ENCODE data around the gene CHRM3. TPM values are rescaled to one million over a fixed set of nuclear protein-coding genes. Genes with fewer than 3 reads are reported as not detected.

The CHRM3 gene
- total and polyA plus RNA-seq, 3 donors from 2014 or later, result 6.5 to 11.5 (median 7.5) TPM

DNA sequence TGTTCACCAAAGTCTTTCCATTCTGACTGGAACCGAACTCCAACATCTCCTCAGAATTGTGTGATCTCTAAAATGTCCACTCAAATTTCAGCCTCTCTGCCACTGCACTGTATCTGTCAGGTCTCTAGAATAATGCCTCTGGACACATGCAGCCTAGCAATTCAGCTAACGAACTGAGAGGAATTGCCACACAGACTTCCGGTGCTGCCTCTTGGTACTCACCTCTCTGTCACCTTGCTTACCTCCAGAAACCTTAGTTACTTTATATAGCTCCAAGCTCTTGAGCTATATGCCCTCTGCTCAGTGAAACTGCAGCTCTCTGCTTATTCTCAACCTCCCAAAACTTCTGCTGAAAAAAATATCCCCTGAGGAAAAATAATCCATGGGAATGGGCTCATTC is 2.7 kb upstream of the CHRM3 start:
- Histone ChIP-seq H3K27me3 (no peaks in the 10 kb centered on the region), H3K27ac (no peak overlapping the region), H3K36me3 (ENCODE audit: low read depth, missing control alignments) (no peaks in the 10 kb centered on the region), H3K4me1 (peaks cover 3% of the 10 kb centered on the region), H3K9me3 (no peaks in the 10 kb centered on the region), H3K4me3 (no peak overlapping the region)
- no peak for TF ChIP-seq POLR2A (IDR thresholded peaks at IDR 0.05)
- TF ChIP-seq, protein P1, sequence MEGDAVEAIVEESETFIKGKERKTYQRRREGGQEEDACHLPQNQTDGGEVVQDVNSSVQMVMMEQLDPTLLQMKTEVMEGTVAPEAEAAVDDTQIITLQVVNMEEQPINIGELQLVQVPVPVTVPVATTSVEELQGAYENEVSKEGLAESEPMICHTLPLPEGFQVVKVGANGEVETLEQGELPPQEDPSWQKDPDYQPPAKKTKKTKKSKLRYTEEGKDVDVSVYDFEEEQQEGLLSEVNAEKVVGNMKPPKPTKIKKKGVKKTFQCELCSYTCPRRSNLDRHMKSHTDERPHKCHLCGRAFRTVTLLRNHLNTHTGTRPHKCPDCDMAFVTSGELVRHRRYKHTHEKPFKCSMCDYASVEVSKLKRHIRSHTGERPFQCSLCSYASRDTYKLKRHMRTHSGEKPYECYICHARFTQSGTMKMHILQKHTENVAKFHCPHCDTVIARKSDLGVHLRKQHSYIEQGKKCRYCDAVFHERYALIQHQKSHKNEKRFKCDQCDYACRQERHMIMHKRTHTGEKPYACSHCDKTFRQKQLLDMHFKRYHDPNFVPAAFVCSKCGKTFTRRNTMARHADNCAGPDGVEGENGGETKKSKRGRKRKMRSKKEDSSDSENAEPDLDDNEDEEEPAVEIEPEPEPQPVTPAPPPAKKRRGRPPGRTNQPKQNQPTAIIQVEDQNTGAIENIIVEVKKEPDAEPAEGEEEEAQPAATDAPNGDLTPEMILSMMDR (IDR thresholded peaks at IDR 0.05), result no peak
- WGBS, 2 donors, result 77 to 81% methylated on average over 3 of the region's 3 CpGs
- DNase-seq, result no peak
- intact Hi-C loops (cut with DNase I; ENCODE audit: low total_unique reads), result no loop called here

DNA sequence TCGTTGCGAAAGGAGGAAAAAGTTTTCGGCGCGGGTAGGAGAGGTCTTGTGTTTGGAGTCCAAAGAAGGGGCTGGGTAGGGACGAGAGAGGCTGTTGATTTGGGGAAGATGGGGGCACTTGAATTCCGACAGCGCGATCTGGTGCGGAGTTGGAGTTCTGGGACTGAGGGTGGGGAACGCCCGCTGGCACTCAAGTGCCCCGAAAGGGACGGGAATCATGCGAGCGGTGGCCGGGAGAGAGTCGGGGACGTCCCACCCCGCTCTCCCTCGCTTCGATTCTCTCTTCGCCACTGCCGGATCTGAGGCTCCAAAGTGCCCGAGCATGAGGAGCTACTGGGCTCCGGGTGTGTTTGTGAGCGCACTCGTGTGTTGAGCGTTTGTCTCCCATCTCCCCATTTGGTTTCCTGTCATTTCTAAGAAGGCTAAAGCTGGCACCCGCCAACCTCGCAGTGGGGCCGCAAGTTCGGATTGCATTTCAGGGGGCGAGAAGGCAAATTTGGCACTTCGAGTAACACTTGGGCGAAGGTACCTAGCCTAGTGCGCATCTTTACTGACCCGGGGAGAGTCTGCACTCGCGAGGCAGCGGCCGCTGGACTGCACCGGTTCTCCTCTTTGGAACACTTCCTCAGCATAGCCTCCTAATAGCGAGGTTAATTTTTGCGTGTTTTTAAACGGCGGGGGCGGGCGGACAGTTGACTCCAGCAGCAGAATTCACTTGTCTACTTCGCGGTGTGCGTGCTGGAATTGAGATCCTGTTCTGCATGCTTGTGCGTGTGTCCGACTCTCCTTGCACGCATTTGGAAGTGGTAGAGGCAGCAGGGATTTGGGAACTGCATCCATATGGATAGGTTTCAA is 1.2 kb downstream of the CHRM3 start:
- intact Hi-C loops (cut with DNase I; ENCODE audit: low total_unique reads), result no loop called here
- Histone ChIP-seq H3K9me3 (no peaks in the 10 kb centered on the region), H3K27me3 (no peaks in the 10 kb centered on the region), H3K36me3 (ENCODE audit: low read depth, missing control alignments) (no peaks in the 10 kb centered on the region), H3K4me1 (peaks cover 3% of the 10 kb centered on the region), H3K4me3 (peak overlapping the region; percentile 36 to 55), H3K27ac (no peak overlapping the region)
- DNase-seq, result peak; percentile 30
- 0 to 2% methylated on average over 49 to 55 of the region's 55 CpGs for WGBS, 2 donors
- TF ChIP-seq POLR2A (IDR thresholded peaks at IDR 0.05), result no peak
- TF ChIP-seq, protein P1 (IDR thresholded peaks at IDR 0.05), result no peak

DNA sequence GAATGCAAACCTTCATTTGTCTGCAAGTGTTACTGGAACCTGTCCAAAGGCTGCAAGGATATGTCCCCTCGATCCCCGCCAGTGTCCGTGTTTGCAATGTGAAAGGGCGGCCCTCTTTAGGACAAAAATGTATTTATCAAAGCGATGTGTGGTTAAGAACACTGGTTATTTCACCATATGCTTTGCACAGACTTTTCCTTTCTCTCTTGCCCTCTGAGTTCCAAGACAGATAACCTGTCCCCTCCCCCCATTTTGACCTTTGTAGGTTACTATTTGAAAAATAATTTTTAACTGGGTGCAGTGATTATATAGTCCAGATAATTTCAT is 1.8 kb downstream of the CHRM3 start:
- Histone ChIP-seq H3K27me3 (no peaks in the 10 kb centered on the region), H3K27ac (no peak overlapping the region), H3K4me3 (no peak overlapping the region), H3K36me3 (ENCODE audit: low read depth, missing control alignments) (no peaks in the 10 kb centered on the region), H3K9me3 (no peaks in the 10 kb centered on the region), H3K4me1 (peaks cover 3% of the 10 kb centered on the region)
- TF ChIP-seq, protein P1 (IDR thresholded peaks at IDR 0.05), result no peak
- no peak for TF ChIP-seq POLR2A (IDR thresholded peaks at IDR 0.05)
- intact Hi-C loops (cut with DNase I; ENCODE audit: low total_unique reads), result no loop called here
- WGBS, 2 donors, result 9 to 11% methylated on average over 5 of the region's 5 CpGs
- no peak for DNase-seq

DNA sequence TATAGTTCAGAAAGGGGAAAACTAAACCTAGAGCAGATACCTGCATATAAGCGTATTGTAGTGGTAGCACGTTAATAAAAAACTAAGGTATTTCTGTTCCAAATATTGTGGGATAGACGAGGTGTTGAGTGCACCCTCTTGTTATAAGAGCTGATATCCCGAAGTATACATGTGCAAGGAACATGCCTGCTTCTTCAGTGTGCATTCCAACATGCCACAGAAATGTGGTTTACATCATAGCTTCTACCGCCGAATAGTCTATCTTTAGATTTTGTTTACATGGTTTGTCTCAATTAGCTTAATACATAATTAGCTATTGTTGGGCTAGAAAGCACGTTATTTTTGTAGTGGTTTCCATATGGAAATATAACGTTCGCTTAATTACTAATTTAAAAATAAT is 2.2 kb downstream of the CHRM3 start:
- H3K27me3 ChIP-seq, result no peaks in the 10 kb centered on the region
- no peaks in the 10 kb centered on the region for H3K9me3 ChIP-seq
- TF ChIP-seq, protein P1 (IDR thresholded peaks at IDR 0.05), result no peak
- TF ChIP-seq POLR2A (IDR thresholded peaks at IDR 0.05), result no peak
- no peak overlapping the region for H3K27ac ChIP-seq
- H3K4me3 ChIP-seq, result no peak overlapping the region
- intact Hi-C loops (cut with DNase I; ENCODE audit: low total_unique reads), result no loop called here
- H3K36me3 ChIP-seq (ENCODE audit: low read depth, missing control alignments), result no peaks in the 10 kb centered on the region
- H3K4me1 ChIP-seq, result peaks cover 3% of the 10 kb centered on the region
- DNase-seq, result no peak
- 43 to 59% methylated on average over 9 of the region's 9 CpGs for WGBS, 2 donors

DNA sequence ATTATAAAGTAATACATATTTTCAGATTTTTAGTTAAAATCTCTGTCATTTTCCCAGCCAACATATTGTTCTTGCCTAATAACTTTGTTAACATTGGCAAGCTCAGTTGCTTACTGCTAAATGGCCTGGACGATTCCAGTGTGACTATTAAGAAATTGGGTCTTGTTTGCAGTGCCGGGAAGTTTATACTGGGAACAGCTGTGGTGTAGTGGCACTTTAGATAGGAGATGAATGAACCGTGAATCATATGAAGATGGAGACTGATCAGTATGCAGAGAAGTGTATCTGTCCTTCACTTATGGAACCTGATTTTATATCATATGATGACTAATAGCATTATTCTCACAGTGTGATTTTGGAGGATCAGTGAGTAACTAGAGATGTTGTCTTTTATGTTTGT is 3.3 kb downstream of the CHRM3 start:
- Histone ChIP-seq H3K9me3 (no peaks in the 10 kb centered on the region), H3K27me3 (no peaks in the 10 kb centered on the region), H3K4me1 (peaks cover 3% of the 10 kb centered on the region), H3K27ac (no peak overlapping the region), H3K36me3 (ENCODE audit: low read depth, missing control alignments) (no peaks in the 10 kb centered on the region), H3K4me3 (no peak overlapping the region)
- DNase-seq, result no peak
- TF ChIP-seq, protein P1 (IDR thresholded peaks at IDR 0.05), result no peak
- no peak for TF ChIP-seq POLR2A (IDR thresholded peaks at IDR 0.05)
- 56 to 61% methylated on average over 3 of the region's 3 CpGs for WGBS, 2 donors
- intact Hi-C loops (cut with DNase I; ENCODE audit: low total_unique reads), result no loop called here

All from testis (tissue), 3 donors.